ENCODE measurements around the gene NSDHL. TPM values are rescaled to one million over a fixed set of nuclear protein-coding genes. Genes with fewer than 3 reads are reported as not detected.
A peak's percentile ranks its signal among the peaks of the same experiment; 100 is the strongest.

NSDHL gene
- total and polyA plus RNA-seq, 2 of the 4 experiments (the other 2 are of a cell fraction) = 22.8 to 26.0 TPM

DNA sequence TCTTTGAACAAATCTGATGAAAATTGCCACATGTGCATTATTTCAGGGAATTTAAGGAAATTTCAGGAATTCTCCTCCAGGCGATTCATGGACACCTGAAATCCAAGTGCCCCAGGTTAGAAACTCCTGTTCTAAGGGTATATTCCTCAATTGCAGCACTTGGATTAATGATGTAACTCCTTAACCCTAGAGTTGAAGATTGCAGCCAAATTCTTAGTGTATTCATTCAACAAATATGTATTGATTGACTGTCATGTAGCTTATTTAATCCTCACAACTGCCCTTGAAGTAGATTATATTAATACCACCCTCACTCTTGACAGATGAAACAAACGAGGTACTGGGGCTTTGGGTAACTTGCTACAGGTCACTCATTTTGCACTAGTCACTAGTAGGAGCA is 11.6 kb upstream of the NSDHL start:
- ChIA-PET CTCF (no interaction called here), POLR2A (ENCODE audit: unreplicated experiment) (no interaction called here)
- Histone ChIP-seq H2BK5ac (ENCODE audit: low read depth, low read length, poor library complexity, severe bottlenecking) (peak overlapping the region; percentile 3), H3K9ac (ENCODE audit: low read depth, low read length) (no peak overlapping the region), H2AK5ac (ENCODE audit: low read depth, low read length) (no peak overlapping the region), H3K23ac (ENCODE audit: low read depth, low read length) (no peak overlapping the region), H3K9me3 (ENCODE audit: control insufficient read depth, insufficient read depth, low read length) (no peaks in the 10 kb centered on the region), H3K27me3 (ENCODE audit: control insufficient read depth, insufficient read depth, low read length) (no peaks in the 10 kb centered on the region), H3K79me1 (ENCODE audit: low read depth in 1 of 2, low read length in 2 of 2) (no peaks in the 10 kb centered on the region), H4K5ac (ENCODE audit: low read depth, low read length) (no peak overlapping the region), H4K20me1 (ENCODE audit: insufficient read depth, low read length) (no peaks in the 10 kb centered on the region), H3K14ac (replicated peaks; ENCODE audit: low read depth, low read length) (no peak overlapping the region), H3K4me3 (ENCODE audit: insufficient read depth, low read depth, low read length) (no peak overlapping the region), H2BK20ac (ENCODE audit: low read depth, low read length) (peak overlapping the region; percentile 6; the same call in 1 of the 2 replicates), H3K4ac (ENCODE audit: low read depth, low read length) (0 out of 2 replicates have a peak overlapping the region, but pooled peaks have one; percentile 18), H4K91ac (ENCODE audit: insufficient read depth, low read depth, low read length) (no peak overlapping the region), H3K56ac (ENCODE audit: extremely low read depth, insufficient read depth, low read length) (no peak overlapping the region), H2AFZ (replicated peaks; ENCODE audit: low read length, poor library complexity) (peak overlapping the region; percentile 5), H4K8ac (ENCODE audit: low read depth in 2 of 2, low read length in 2 of 2) (no peak overlapping the region), H2BK15ac (ENCODE audit: low read depth, low read length) (no peak overlapping the region), H3K9me1 (ENCODE audit: insufficient read depth, low read length) (no peaks in the 10 kb centered on the region; the same call in 1 of the 2 replicates), H3K4me1 (ENCODE audit: control insufficient read depth, insufficient read depth, low read length) (peaks cover 4% of the 10 kb centered on the region; the same call in 1 of the 2 replicates), H3K18ac (ENCODE audit: low read depth, low read length) (no peak overlapping the region), H3K4me2 (ENCODE audit: low read depth, low read length) (no peak overlapping the region), H2BK120ac (ENCODE audit: low read depth, low read length) (peak overlapping the region; percentile 28; the same call in 1 of the 2 replicates), H3K36me3 (ENCODE audit: control insufficient read depth, insufficient read depth, low read length) (no peaks in the 10 kb centered on the region), H2AK9ac (replicated peaks; ENCODE audit: low read depth, low read length, poor library complexity) (no peak overlapping the region), H3K27ac (ENCODE audit: insufficient read depth, low read length) (no peak overlapping the region)
- no peak for ATAC-seq (ENCODE audit: low read depth)
- BruUV-seq (replicated peaks) = no TSS peak
- peak; percentile 60 for TF ChIP-seq MAFK (IDR thresholded peaks at IDR 0.05; ENCODE audit: low read depth, low read length)
- TF ChIP-seq, protein P1, sequence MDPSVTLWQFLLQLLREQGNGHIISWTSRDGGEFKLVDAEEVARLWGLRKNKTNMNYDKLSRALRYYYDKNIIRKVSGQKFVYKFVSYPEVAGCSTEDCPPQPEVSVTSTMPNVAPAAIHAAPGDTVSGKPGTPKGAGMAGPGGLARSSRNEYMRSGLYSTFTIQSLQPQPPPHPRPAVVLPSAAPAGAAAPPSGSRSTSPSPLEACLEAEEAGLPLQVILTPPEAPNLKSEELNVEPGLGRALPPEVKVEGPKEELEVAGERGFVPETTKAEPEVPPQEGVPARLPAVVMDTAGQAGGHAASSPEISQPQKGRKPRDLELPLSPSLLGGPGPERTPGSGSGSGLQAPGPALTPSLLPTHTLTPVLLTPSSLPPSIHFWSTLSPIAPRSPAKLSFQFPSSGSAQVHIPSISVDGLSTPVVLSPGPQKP (IDR thresholded peaks at IDR 0.05; ENCODE audit: borderline replicate concordance, low read depth, low read length) = no peak
- dilution Hi-C loops (cut with HindIII; ENCODE audit: low sequenced_read_pairs, unreplicated experiment) = no loop called here
- DNase-seq = peak; percentile 31
- intact Hi-C loops (cut with micrococcal nuclease) = loop anchor here (5.0 kb wide), 1 partner anchor 177 kb away; no protein-coding TSS in a partner anchor
- WGBS, 2 experiments (ENCODE audit: extremely low coverage in 2 of 2, insufficient read length in 1 of 2) = 20% methylated on average over 1 of the region's 2 CpGs; no CpG with 5 or more reads in 1 of the 2 experiments
- in situ Hi-C loops (cut with MboI; ENCODE audit: low sequenced_read_pairs) = loop anchor here (25.0 kb wide), 1 partner anchor 1657 kb away; no protein-coding TSS in a partner anchor
